GM13977 (cell line): ENCODE data around the gene FABP3.

Experiments
- DNase-seq: peaks from one replicate; pipeline ENCODE4 v3.0.0; 2012; ENCODE audit warnings: low spot score
- in situ Hi-C: fragments of 300-500 bp; cut with MboI; formaldehyde crosslinking; loops from one replicate; pipeline ENCODE4 v1.12.0; 2022; ENCODE audit warnings: low sequenced_read_pairs, low pct_unique_long_range_greater_than_20kb, mixed read lengths, inconsistent platforms; ENCODE audit not compliant: unreplicated experiment
- TF ChIP-seq, protein P1 (sequence below): IDR thresholded peaks from 2 replicates; pipeline ENCODE4 v1.5.1; 2012; ENCODE audit warnings: mild to moderate bottlenecking, control low read depth; ENCODE audit not compliant: insufficient read depth; ENCODE audit errors: extremely low read depth, missing control alignments

FABP3 gene

GRCh38 chr1:31364561-31365250, 8.2 kb downstream of the FABP3 start:
- DNase-seq: no peak
- TF ChIP-seq, protein P1, sequence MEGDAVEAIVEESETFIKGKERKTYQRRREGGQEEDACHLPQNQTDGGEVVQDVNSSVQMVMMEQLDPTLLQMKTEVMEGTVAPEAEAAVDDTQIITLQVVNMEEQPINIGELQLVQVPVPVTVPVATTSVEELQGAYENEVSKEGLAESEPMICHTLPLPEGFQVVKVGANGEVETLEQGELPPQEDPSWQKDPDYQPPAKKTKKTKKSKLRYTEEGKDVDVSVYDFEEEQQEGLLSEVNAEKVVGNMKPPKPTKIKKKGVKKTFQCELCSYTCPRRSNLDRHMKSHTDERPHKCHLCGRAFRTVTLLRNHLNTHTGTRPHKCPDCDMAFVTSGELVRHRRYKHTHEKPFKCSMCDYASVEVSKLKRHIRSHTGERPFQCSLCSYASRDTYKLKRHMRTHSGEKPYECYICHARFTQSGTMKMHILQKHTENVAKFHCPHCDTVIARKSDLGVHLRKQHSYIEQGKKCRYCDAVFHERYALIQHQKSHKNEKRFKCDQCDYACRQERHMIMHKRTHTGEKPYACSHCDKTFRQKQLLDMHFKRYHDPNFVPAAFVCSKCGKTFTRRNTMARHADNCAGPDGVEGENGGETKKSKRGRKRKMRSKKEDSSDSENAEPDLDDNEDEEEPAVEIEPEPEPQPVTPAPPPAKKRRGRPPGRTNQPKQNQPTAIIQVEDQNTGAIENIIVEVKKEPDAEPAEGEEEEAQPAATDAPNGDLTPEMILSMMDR: no peak
- in situ Hi-C loops: no loop called here

DNA sequence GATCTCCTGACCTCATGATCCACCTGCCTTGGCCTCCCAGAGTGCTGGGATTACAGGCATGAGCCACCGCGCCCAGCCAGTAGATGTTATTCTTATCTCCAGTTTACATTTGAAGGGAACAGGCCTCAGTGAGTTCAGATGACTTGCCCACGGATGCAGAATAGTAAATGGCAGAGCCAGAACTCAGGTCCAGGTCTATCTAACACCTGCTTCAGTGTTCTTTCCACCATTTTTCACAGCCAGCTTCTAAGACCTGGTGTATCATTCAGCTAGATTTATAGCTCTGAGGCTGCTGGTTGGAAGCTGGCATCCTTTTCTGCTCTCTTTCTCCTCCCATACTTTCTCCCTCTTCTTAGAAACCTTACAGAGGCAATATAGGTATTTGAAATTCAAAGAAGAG, 10.8 kb downstream of the FABP3 start:
- DNase-seq: no peak

GRCh38 chr1:31361607-31362006, 11.3 kb downstream of the FABP3 start:
- in situ Hi-C loops: no loop called here
- TF ChIP-seq, protein P1: no peak
- DNase-seq: no peak

More for the DNA sequence above, 10.8 kb downstream of the FABP3 start:
- in situ Hi-C loops: no loop called here
- TF ChIP-seq, protein P1: no peak

GRCh38 chr1:31356427-31356826, 16.4 kb downstream of the FABP3 start:
- TF ChIP-seq, protein P1: no peak
- in situ Hi-C loops: no loop called here
- no peak for DNase-seq

DNA sequence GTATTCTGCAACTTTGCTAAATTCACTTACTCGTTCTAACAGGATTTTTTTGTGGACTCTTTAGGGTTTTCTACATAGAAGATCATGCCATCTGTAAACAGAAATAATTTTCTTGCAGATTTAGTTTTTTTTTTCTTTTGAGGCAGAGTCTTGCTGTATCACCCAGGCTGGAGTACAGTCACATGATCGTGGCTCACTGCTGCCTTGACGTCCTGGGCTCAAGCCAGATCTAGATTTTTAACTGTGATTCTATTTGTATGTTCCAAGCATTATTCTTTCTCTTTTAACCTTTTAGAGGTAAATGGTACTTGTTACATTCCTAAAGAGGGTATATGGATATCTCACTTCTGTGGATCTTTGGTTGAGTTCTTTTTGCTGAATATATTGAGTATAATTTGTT, 18.6 kb downstream of the FABP3 start:
- DNase-seq: no peak
- TF ChIP-seq, protein P1: no peak
- in situ Hi-C loops: no loop called here

- TF ChIP-seq, protein P1: no peak
- in situ Hi-C loops: no loop called here
- no peak for DNase-seq
Observed at GRCh38 chr1:31348449-31348848, 24.4 kb downstream of the FABP3 start.

DNA sequence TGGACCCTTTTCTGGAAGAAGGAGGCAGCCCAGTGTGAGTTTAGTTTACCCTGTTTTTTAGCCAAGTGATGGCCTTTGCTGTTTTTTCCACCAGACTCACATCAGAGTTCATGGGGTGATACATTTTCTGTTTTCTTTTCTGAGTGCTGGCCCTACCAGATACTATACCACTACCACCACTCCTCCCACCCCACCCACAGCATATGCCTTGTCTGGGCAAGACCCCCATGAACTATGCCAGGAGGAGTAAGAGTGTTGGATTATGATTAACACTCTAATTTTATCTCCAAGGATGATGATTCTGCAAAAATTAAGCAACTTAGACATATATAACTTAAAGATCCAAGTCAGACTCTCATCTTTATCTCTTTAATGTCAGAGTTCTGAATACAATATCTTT, 26.1 kb downstream of the FABP3 start:
- in situ Hi-C loops: no loop called here
- TF ChIP-seq, protein P1: no peak
- no peak for DNase-seq
